ENCODE data around the gene ZCWPW1. TPM values are rescaled to one million over a fixed set of nuclear protein-coding genes. Genes with fewer than 3 reads are reported as not detected.

Gene ZCWPW1
- total and polyA plus RNA-seq, 2 donors: 4.8 to 33.9 TPM

DNA sequence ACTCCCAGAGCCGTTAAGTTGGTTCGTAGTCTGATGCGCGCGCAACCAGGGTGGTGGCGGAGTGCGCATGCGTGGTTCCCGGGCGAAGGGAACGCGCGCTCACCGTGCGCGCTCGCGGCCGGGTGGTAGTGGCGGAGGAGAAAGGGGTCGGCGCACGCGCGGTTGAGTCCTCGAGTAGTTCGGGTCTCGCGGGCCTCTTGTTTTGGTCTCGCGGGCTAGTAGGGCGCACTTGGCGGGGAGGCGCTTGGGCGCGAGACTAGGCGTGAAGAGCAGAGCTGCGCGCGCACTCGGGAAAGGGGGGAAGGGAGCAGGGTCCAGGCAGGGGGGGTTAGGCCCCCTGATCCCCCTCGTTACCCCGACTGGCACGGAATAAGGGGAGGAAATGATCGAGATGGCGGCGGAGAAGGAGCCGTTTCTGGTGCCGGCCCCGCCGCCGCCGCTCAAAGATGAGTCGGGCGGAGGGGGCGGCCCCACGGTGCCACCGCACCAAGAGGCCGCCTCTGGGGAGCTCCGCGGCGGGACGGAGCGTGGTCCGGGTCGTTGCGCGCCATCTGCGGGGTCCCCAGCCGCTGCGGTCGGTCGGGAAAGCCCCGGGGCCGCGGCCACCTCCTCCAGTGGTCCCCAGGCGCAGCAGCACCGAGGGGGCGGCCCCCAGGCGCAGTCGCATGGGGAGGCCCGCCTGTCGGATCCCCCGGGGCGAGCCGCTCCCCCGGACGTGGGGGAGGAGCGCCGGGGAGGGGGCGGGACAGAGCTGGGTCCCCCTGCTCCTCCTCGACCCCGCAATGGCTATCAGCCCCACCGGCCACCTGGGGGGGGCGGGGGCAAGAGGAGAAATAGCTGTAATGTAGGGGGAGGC, 1.4 kb upstream of the ZCWPW1 start, which contains the start of gene MEPCE:
MEPCE (plus strand) TSS at position 195 of the 856 bp plus-strand sequence; CDS start at position 383, 188 bp downstream.
- peak; percentile 88 to 98 (median 94) for DNase-seq (ENCODE audit: low read depth in 6 of 9, low spot score in 9 of 9)
- H3K27me3 ChIP-seq (ENCODE audit: control insufficient read depth in 2 of 2, insufficient read depth in 1 of 2, low read length in 1 of 2): no peaks in the 10 kb centered on the region
- peaks cover 31 to 51% of the 10 kb centered on the region in 2 donors for H3K4me1 ChIP-seq (ENCODE audit: control insufficient read depth in 2 of 2, insufficient read depth in 2 of 2, low read length in 2 of 2)
- H3K36me3 ChIP-seq (ENCODE audit: control insufficient read depth in 2 of 2, insufficient read depth in 2 of 2, low read length in 1 of 2): peaks cover 34 to 39% of the 10 kb centered on the region in 2 donors
- H3K27ac ChIP-seq (ENCODE audit: low read depth in 1 of 2, low read length in 1 of 2): peak within 1 kb of the TSS; percentile 99 to 100
- H3K4me3 ChIP-seq (ENCODE audit: low read length in 2 of 2): peak within 1 kb of the TSS; percentile 84 to 93
- WGBS: under 1% methylated on average over 95 of the region's 95 CpGs
- peaks cover 2 to 9% of the 10 kb centered on the region in 2 donors for H3K9me3 ChIP-seq (ENCODE audit: control insufficient read depth in 2 of 2, insufficient read depth in 1 of 2, low read length in 1 of 2)

DNA sequence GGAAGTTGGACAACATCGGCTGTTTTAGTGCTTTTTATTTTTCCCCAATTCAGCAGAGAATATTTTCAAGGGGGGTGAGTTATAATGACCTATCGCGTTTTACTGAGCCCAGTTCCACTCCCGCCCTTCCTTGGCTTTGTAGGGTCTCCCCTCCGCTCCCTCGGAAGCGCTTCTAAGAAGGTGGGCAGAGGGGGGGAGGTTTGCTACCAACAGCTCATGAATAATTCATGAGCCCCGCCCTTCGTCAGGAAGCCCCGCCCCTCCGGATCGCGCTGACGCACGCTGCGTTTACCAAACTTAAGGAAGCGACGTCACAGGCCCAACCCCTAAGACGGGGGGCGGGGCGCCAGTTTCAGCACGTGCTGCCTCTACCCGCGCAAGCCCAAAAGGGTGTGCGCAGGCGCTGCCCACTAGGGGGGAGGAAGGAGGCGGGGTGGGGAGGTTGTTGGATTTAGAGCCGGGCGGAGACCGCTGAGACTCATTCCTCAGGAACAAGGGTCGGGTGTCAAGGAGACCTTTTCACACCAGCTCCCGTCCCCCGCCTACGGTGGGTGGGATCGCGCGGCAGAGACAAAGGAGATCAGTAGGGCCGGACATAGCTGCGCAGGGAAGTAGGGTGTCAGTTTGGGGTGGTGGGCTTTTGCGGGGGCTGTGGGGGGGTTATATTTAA, 599 bp upstream of the ZCWPW1 start:
- Histone ChIP-seq H3K27me3 (ENCODE audit: control insufficient read depth in 2 of 2, insufficient read depth in 1 of 2, low read length in 1 of 2) (no peaks in the 10 kb centered on the region), H3K4me1 (ENCODE audit: control insufficient read depth in 2 of 2, insufficient read depth in 2 of 2, low read length in 2 of 2) (peaks cover 24 to 44% of the 10 kb centered on the region in 2 donors), H3K4me3 (ENCODE audit: low read length in 2 of 2) (peak overlapping the region; percentile 84 to 93), H3K36me3 (ENCODE audit: control insufficient read depth in 2 of 2, insufficient read depth in 2 of 2, low read length in 1 of 2) (peaks cover 29 to 32% of the 10 kb centered on the region in 2 donors), H3K27ac (ENCODE audit: low read depth in 1 of 2, low read length in 1 of 2) (peak overlapping the region; percentile 99 to 100), H3K9me3 (ENCODE audit: control insufficient read depth in 2 of 2, insufficient read depth in 1 of 2, low read length in 1 of 2) (peaks cover 2 to 9% of the 10 kb centered on the region in 2 donors)
- under 1% methylated on average over 40 of the region's 40 CpGs for WGBS
- peak; percentile 98 to 100 (median 100) for DNase-seq (ENCODE audit: low read depth in 6 of 9, low spot score in 9 of 9)

DNA sequence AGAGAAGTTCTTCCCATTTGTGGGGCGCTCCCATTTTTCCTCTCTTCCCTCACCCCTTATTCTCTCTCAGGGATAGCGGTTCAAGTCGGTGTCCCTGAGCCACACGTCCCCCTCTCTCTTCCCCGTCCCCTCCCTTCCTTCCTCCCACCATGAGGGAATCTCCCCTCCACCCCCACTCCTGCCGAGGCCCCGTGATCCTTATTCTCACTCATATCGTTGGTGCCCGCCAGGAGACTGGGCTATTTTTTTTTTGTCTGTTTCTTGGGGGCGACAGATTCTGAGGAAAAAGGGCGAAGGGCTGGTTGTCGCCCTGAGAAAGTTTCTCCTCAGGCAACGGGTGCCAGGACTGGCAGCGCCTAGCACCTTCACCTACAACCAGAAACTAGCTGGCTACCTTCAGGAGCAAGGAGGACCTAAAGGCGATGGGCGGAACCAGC, 723 bp downstream of the ZCWPW1 start:
- no peak for DNase-seq (ENCODE audit: low read depth in 6 of 9, low spot score in 9 of 9)
- peaks cover 17 to 19% of the 10 kb centered on the region in 2 donors for H3K36me3 ChIP-seq (ENCODE audit: control insufficient read depth in 2 of 2, insufficient read depth in 2 of 2, low read length in 1 of 2)
- H3K27me3 ChIP-seq (ENCODE audit: control insufficient read depth in 2 of 2, insufficient read depth in 1 of 2, low read length in 1 of 2): no peaks in the 10 kb centered on the region
- H3K27ac ChIP-seq (ENCODE audit: low read depth in 1 of 2, low read length in 1 of 2): peak overlapping the region; percentile 64 to 99
- 58% methylated on average over 16 of the region's 16 CpGs for WGBS
- peaks cover 18 to 31% of the 10 kb centered on the region in 2 donors for H3K4me1 ChIP-seq (ENCODE audit: control insufficient read depth in 2 of 2, insufficient read depth in 2 of 2, low read length in 2 of 2)
- peaks cover 2 to 9% of the 10 kb centered on the region in 2 donors for H3K9me3 ChIP-seq (ENCODE audit: control insufficient read depth in 2 of 2, insufficient read depth in 1 of 2, low read length in 1 of 2)
- peak overlapping the region in 1 of 2 donors; percentile 84 for H3K4me3 ChIP-seq (ENCODE audit: low read length in 2 of 2)

DNA sequence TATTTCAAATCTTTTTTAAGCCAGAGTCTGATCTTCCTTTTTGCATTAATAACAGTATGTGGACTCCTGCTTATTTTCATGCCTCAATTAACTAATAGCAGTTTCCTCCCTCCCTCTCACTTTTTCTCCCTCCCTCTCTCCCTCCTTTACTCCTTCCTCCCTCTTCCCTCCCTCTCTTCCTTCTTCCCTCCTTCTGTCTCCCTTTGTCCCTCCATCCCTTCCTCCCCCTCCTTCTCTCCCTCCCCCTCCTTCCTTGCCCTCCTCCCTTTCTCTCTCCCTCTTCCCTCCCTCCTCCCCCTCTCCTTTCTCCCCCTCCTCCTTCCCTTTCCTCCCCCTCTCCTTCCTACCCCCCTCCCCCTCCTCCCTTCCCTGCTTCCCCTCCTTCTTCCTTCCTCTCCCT, 2.0 kb downstream of the ZCWPW1 start:
- Histone ChIP-seq H3K9me3 (ENCODE audit: control insufficient read depth in 2 of 2, insufficient read depth in 1 of 2, low read length in 1 of 2) (peaks cover 2 to 9% of the 10 kb centered on the region in 2 donors), H3K27me3 (ENCODE audit: control insufficient read depth in 2 of 2, insufficient read depth in 1 of 2, low read length in 1 of 2) (no peaks in the 10 kb centered on the region), H3K27ac (ENCODE audit: low read depth in 1 of 2, low read length in 1 of 2) (no peak overlapping the region), H3K4me3 (ENCODE audit: low read length in 2 of 2) (no peak overlapping the region), H3K4me1 (ENCODE audit: control insufficient read depth in 2 of 2, insufficient read depth in 2 of 2, low read length in 2 of 2) (peaks cover 11 to 18% of the 10 kb centered on the region in 2 donors), H3K36me3 (ENCODE audit: control insufficient read depth in 2 of 2, insufficient read depth in 2 of 2, low read length in 1 of 2) (peaks cover 6 to 8% of the 10 kb centered on the region in 2 donors)
- DNase-seq (ENCODE audit: low read depth in 6 of 9, low spot score in 9 of 9): no peak

DNA sequence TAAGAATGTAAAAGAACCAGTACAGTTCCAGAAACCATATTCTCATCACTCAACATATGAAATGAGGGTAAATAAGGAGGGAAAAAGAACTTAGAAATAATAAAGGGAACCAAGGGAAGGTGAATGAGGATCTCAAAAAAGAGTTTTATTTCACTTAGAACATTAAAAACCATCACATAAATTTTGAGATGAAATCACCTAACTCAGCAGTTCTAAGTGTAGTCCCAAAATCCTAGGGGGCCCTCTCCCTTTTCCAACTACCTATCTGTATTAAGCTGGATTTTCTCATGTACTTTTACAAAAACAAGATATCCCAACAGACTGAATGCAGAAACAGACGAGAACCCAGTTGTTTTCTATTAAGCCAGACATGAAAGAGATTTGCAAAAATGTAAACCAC, 3.2 kb downstream of the ZCWPW1 start:
- no peak for DNase-seq (ENCODE audit: low read depth in 6 of 9, low spot score in 9 of 9)
- no peaks in the 10 kb centered on the region for H3K27me3 ChIP-seq (ENCODE audit: control insufficient read depth in 2 of 2, insufficient read depth in 1 of 2, low read length in 1 of 2)
- H3K9me3 ChIP-seq (ENCODE audit: control insufficient read depth in 2 of 2, insufficient read depth in 1 of 2, low read length in 1 of 2): peaks cover 2 to 9% of the 10 kb centered on the region in 2 donors
- 35% methylated on average over 1 of the region's 1 CpG for WGBS
- no peak overlapping the region for H3K4me3 ChIP-seq (ENCODE audit: low read length in 2 of 2)
- H3K27ac ChIP-seq (ENCODE audit: low read depth in 1 of 2, low read length in 1 of 2): no peak overlapping the region
- H3K4me1 ChIP-seq (ENCODE audit: control insufficient read depth in 2 of 2, insufficient read depth in 2 of 2, low read length in 2 of 2): peaks cover 0 to 6% of the 10 kb centered on the region in 2 donors
- no peaks in the 10 kb centered on the region for H3K36me3 ChIP-seq (ENCODE audit: control insufficient read depth in 2 of 2, insufficient read depth in 2 of 2, low read length in 1 of 2)

DNA sequence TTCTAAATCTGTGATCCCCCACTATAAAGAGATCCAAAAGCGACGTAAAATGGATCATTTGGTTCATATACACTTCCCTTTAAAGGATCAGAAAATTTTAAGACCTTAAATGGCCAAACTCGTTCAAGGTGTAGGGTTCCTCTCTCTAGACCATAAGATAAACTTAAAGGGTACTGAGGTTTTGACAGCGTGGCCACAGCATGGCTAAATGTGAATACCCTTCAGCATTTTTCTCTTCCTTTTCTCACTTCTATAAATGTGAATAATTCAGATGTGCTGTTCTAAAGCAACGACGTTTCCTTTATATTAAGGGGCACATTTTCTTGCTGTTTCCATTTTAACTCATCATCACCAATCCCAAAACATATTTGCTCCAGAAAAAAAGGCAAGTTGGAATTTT, 5.2 kb downstream of the ZCWPW1 start:
- Histone ChIP-seq H3K27ac (ENCODE audit: low read depth in 1 of 2, low read length in 1 of 2) (no peak overlapping the region), H3K36me3 (ENCODE audit: control insufficient read depth in 2 of 2, insufficient read depth in 2 of 2, low read length in 1 of 2) (no peaks in the 10 kb centered on the region), H3K4me3 (ENCODE audit: low read length in 2 of 2) (no peak overlapping the region), H3K9me3 (ENCODE audit: control insufficient read depth in 2 of 2, insufficient read depth in 1 of 2, low read length in 1 of 2) (peaks cover 2 to 9% of the 10 kb centered on the region in 2 donors), H3K4me1 (ENCODE audit: control insufficient read depth in 2 of 2, insufficient read depth in 2 of 2, low read length in 2 of 2) (peaks cover 0 to 5% of the 10 kb centered on the region in 2 donors), H3K27me3 (ENCODE audit: control insufficient read depth in 2 of 2, insufficient read depth in 1 of 2, low read length in 1 of 2) (no peaks in the 10 kb centered on the region)
- DNase-seq (ENCODE audit: low read depth in 6 of 9, low spot score in 9 of 9): no peak
- WGBS: 87% methylated on average over 6 of the region's 6 CpGs

DNA sequence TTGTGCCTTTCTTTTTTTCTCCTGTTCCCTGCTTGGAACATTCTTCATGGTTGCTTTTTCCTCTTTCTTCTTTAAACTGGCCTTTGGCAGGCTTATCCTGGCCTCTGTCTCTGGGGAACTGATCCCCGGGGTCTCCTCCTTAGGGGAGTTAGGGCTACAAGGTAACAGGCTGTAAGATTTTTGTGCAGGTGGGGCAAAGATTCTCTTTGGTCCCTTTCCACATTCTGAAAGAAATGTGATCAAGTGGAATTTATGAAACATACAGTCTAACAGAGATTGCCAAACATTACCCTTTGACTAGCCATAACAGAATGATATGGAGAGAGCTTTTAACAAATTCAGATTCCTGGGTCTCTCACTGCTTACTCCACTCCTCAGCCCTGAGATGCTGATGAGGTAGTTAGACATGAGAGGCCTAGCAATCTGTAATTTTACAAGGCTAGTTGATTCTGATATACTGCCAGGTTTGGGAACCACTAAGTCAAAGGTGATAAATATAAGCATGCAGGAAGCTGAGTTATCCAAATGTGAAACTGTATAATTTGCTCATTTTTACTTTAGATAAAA, 8.8 kb downstream of the ZCWPW1 start:
- 94% methylated on average over 1 of the region's 1 CpG for WGBS
- no peak overlapping the region for H3K27ac ChIP-seq (ENCODE audit: low read depth in 1 of 2, low read length in 1 of 2)
- no peaks in the 10 kb centered on the region for H3K36me3 ChIP-seq (ENCODE audit: control insufficient read depth in 2 of 2, insufficient read depth in 2 of 2, low read length in 1 of 2)
- no peak for DNase-seq (ENCODE audit: low read depth in 6 of 9, low spot score in 9 of 9)
- no peak overlapping the region for H3K4me3 ChIP-seq (ENCODE audit: low read length in 2 of 2)
- no peaks in the 10 kb centered on the region for H3K9me3 ChIP-seq (ENCODE audit: control insufficient read depth in 2 of 2, insufficient read depth in 1 of 2, low read length in 1 of 2)
- no peaks in the 10 kb centered on the region for H3K27me3 ChIP-seq (ENCODE audit: control insufficient read depth in 2 of 2, insufficient read depth in 1 of 2, low read length in 1 of 2)
- H3K4me1 ChIP-seq (ENCODE audit: control insufficient read depth in 2 of 2, insufficient read depth in 2 of 2, low read length in 2 of 2): no peaks in the 10 kb centered on the region

DNA sequence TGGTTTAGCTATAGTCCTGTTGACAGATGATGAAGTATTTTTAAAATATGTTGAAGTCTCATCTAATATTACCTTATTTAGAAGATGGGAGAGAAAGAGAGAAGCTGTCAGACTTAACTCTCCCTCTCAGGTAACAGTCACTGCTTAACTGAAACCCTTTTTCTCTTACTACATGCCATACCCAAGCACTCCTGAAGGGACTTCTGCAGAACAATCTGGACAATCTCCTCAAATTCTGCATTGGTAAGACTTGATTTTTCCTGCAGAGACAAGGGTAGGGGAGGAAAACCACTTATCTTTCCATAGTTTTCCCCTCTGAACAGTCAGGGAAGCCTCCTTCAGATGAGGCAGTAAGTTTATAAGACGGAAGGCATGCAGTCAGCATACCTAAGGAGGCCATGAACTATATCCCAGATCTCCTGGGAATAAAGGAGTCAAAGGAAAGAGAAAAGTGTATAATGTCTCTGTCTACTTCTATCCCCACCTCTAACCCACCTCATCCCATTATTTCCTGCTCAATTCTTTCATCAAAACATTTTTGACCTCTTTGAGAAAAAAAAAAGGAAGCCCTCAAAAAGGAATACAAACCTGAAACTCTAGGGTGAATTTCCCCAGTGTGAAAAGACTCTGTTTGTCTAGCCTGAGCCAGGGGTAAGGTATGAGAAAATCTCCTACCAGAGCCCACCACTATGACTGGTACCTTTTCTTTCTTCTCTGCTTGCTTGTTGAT, 9.4 kb downstream of the ZCWPW1 start:
- Histone ChIP-seq H3K4me3 (ENCODE audit: low read length in 2 of 2) (no peak overlapping the region), H3K27me3 (ENCODE audit: control insufficient read depth in 2 of 2, insufficient read depth in 1 of 2, low read length in 1 of 2) (no peaks in the 10 kb centered on the region), H3K9me3 (ENCODE audit: control insufficient read depth in 2 of 2, insufficient read depth in 1 of 2, low read length in 1 of 2) (no peaks in the 10 kb centered on the region), H3K36me3 (ENCODE audit: control insufficient read depth in 2 of 2, insufficient read depth in 2 of 2, low read length in 1 of 2) (no peaks in the 10 kb centered on the region), H3K27ac (ENCODE audit: low read depth in 1 of 2, low read length in 1 of 2) (no peak overlapping the region), H3K4me1 (ENCODE audit: control insufficient read depth in 2 of 2, insufficient read depth in 2 of 2, low read length in 2 of 2) (no peaks in the 10 kb centered on the region)
- WGBS: 98% methylated on average over 1 of the region's 1 CpG
- no peak for DNase-seq (ENCODE audit: low read depth in 6 of 9, low spot score in 9 of 9)

Data from thymus (tissue), 11 donors.